Esophagus squamous epithelium (tissue), 4 donors: ENCODE results near the gene RPL19.

Experiments
- POLR2A ChIP-seq, 4 donors: fragments of 450-650 bp; IDR thresholded peaks; one replicate each; pipeline ENCODE4 v1.6.1; 2017; ENCODE audit warnings: antibody characterized with exemption in 4 of 4, mild to moderate bottlenecking in 4 of 4, moderate library complexity in 3 of 4
- TF ChIP-seq, protein P1 (sequence below), 6 experiments: fragments of 450-650 bp in 4 of 6; fragments of 200-600 bp in 2 of 6; sonication (generic) in 2 of 6; IDR thresholded peaks; one replicate each; pipeline ENCODE4 v1.5.1; 2016 to 2019; ENCODE audit warnings: antibody characterized with exemption in 6 of 6, mild to moderate bottlenecking in 4 of 6, moderate library complexity in 4 of 6

- TF ChIP-seq, protein P1, sequence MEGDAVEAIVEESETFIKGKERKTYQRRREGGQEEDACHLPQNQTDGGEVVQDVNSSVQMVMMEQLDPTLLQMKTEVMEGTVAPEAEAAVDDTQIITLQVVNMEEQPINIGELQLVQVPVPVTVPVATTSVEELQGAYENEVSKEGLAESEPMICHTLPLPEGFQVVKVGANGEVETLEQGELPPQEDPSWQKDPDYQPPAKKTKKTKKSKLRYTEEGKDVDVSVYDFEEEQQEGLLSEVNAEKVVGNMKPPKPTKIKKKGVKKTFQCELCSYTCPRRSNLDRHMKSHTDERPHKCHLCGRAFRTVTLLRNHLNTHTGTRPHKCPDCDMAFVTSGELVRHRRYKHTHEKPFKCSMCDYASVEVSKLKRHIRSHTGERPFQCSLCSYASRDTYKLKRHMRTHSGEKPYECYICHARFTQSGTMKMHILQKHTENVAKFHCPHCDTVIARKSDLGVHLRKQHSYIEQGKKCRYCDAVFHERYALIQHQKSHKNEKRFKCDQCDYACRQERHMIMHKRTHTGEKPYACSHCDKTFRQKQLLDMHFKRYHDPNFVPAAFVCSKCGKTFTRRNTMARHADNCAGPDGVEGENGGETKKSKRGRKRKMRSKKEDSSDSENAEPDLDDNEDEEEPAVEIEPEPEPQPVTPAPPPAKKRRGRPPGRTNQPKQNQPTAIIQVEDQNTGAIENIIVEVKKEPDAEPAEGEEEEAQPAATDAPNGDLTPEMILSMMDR (IDR thresholded peaks at IDR 0.05) = no peak
- TF ChIP-seq POLR2A (IDR thresholded peaks at IDR 0.05) = no peak
These were observed 38.4 kb downstream of the RPL19 start for GRCh38 chr17:39238311-39238972.
